HCT116 (cell line): ENCODE data around the gene RGS10. TPM values are rescaled to one million over a fixed set of nuclear protein-coding genes. Genes with fewer than 3 reads are reported as not detected.

ENCODE experiments used
- ATAC-seq: fragments of 200-7000 bp; cut with Tn5 transposase; 2 replicates; pipeline ENCODE4 v1.9.1; 2020; ENCODE audit warnings: mild to moderate bottlenecking, moderate library complexity
- BruUV-seq: library from RNA; stranded (reverse); fragments of 400-500 nt; replicated peaks from 2 replicates; lab custom pipeline; 2021; lab: Mats Ljungman, UMichigan
- CTCF ChIA-PET: fragments of 300-600 bp; sonication (Branson Sonifier 250); formaldehyde crosslinking; loops from one replicate; lab custom pipeline; 2021; ENCODE audit warnings: antibody characterized with exemption; lab: Charles Lee
- POLR2A ChIA-PET: fragments of 300-600, 350-600 bp; sonication (Branson Sonifier 250); formaldehyde crosslinking; loops from one replicate; lab custom pipeline; 2021; ENCODE audit warnings: antibody characterized with exemption; lab: Charles Lee
- RAD21 ChIA-PET, 2 experiments: fragments of 300-600 bp; sonication (Branson Sonifier 250); formaldehyde crosslinking; loops; one replicate each; lab custom pipeline; 2023; ENCODE audit warnings: low total read pairs in 2 of 2; ENCODE audit not compliant: uncharacterized antibody in 2 of 2, unreplicated experiment in 2 of 2, low non-redundant PET in 1 of 2; lab: Charles Lee
- DNase-seq: peaks from one replicate; pipeline ENCODE4 v3.0.0-alpha.2; 2010; ENCODE audit warnings: low read depth, low spot score
- H2AFZ ChIP-seq: fragments of 200-600 bp; shearing (Covaris generic), sonication (generic); 2 replicates; pipeline ENCODE4 v1.6.1; 2017; ENCODE audit warnings: low read depth, mixed run types, mixed read lengths, antibody characterized with exemption, low read length; ENCODE audit not compliant: poor library complexity, severe bottlenecking
- H3K27ac ChIP-seq: 2 replicates; pipeline ENCODE4 v1.5.1; 2012; ENCODE audit warnings: low read depth, low read length
- H3K27me3 ChIP-seq: fragments of 200-600 bp; sonication (generic); 2 replicates; pipeline ENCODE4 v1.6.1; 2016; ENCODE audit warnings: mixed run types, low read length, mixed read lengths; ENCODE audit not compliant: insufficient read depth
- H3K36me3 ChIP-seq, 2 experiments: fragments of 200-500 bp in 1 of 2; fragments of 200-600 bp in 1 of 2; sonication (Bioruptor generic) in 1 of 2; sonication (generic) in 1 of 2; 2 replicates each; pipeline versions ENCODE4 v1.5.1 to v1.6.1; 2014 to 2016; ENCODE audit warnings: low read length in 2 of 2, inconsistent platforms in 1 of 2, mixed read lengths in 1 of 2, mixed run types in 1 of 2; ENCODE audit not compliant: insufficient read depth in 2 of 2, control insufficient read depth in 1 of 2
- H3K4me1 ChIP-seq, 2 experiments: fragments of 200-600 bp in 1 of 2; sonication (generic) in 1 of 2; 2 replicates each; pipeline versions ENCODE4 v1.5.1 to v1.6.1; 2012 to 2017; ENCODE audit warnings: low read length in 2 of 2, inconsistent platforms in 1 of 2, mild to moderate bottlenecking in 1 of 2, mixed read lengths in 1 of 2, mixed run types in 1 of 2, moderate library complexity in 1 of 2; ENCODE audit not compliant: insufficient read depth in 2 of 2, control insufficient read depth in 1 of 2
- H3K4me2 ChIP-seq: fragments of 200-600 bp; sonication (generic); 2 replicates; pipeline ENCODE4 v1.6.1; 2017; ENCODE audit warnings: mixed run types, low read length, mixed read lengths
- H3K4me3 ChIP-seq, 2 experiments: fragments of 200-600 bp in 1 of 2; sonication (generic) in 1 of 2; replicated peaks in 1 of 2; 2 replicates each; pipeline ENCODE4 v1.5.1; 2011 to 2016; ENCODE audit warnings: low read length in 2 of 2, control low read depth in 1 of 2, low read depth in 1 of 2, mild to moderate bottlenecking in 1 of 2, mixed read lengths in 1 of 2, mixed run types in 1 of 2
- H3K79me2 ChIP-seq: fragments of 200-600 bp; sonication (generic); 2 replicates; pipeline ENCODE4 v1.6.1; 2017; ENCODE audit warnings: mild to moderate bottlenecking, mixed run types, low read length, moderate library complexity, mixed read lengths; ENCODE audit not compliant: insufficient read depth
- H3K9ac ChIP-seq: fragments of 200-600 bp; sonication (generic); 2 replicates; pipeline ENCODE4 v1.6.1; 2016; ENCODE audit warnings: low read length, mixed read lengths
- H3K9me2 ChIP-seq: fragments of 200-600 bp; sonication (generic), shearing (Covaris generic); 2 replicates; pipeline ENCODE4 v1.6.1; 2017; ENCODE audit warnings: mixed run types, mild to moderate bottlenecking, moderate library complexity; ENCODE audit not compliant: insufficient read depth
- H3K9me3 ChIP-seq, 2 experiments: fragments of 200-500 bp in 1 of 2; fragments of 200-600 bp in 1 of 2; sonication (Bioruptor generic) in 1 of 2; sonication (generic) in 1 of 2; 2 replicates each; pipeline ENCODE4 v1.6.1; 2014 to 2017; ENCODE audit warnings: low read length in 2 of 2, mixed read lengths in 2 of 2, inconsistent platforms in 1 of 2, low read depth in 1 of 2, mild to moderate bottlenecking in 1 of 2, mixed run types in 1 of 2, moderate library complexity in 1 of 2; ENCODE audit not compliant: control insufficient read depth in 1 of 2, insufficient read depth in 1 of 2
- H4K20me1 ChIP-seq: fragments of 200-600 bp; sonication (generic), shearing (Covaris generic); 2 replicates; pipeline ENCODE4 v1.6.1; 2017; ENCODE audit warnings: mixed run types, mild to moderate bottlenecking, moderate library complexity; ENCODE audit not compliant: insufficient read depth
- CEBPB ChIP-seq: IDR thresholded peaks from 2 replicates; pipeline ENCODE4 v1.6.1; 2012; ENCODE audit warnings: low read depth
- EGR1 ChIP-seq: IDR thresholded peaks from 2 replicates; pipeline ENCODE4 v1.6.1; 2012; ENCODE audit warnings: low read depth
- EZH2 ChIP-seq: fragments of 200-600 bp; sonication (generic); IDR thresholded peaks from 2 replicates; pipeline ENCODE4 v1.6.1; 2017; ENCODE audit warnings: antibody characterized with exemption, mixed run types
- FOSL1 ChIP-seq: IDR thresholded peaks from 2 replicates; pipeline ENCODE4 v1.6.1; 2012; ENCODE audit warnings: low read depth
- TCF7L2 ChIP-seq: IDR thresholded peaks from 2 replicates; pipeline ENCODE4 v1.7.0; 2011; ENCODE audit warnings: borderline replicate concordance, inconsistent platforms; ENCODE audit not compliant: insufficient read depth, insufficient read length; ENCODE audit errors: extremely low read depth
- intact Hi-C: fragments of 100-400 bp; cut with micrococcal nuclease; formaldehyde crosslinking; loops from 2 replicates; pipeline ENCODE4 v1.10.0; 2022
- total RNA-seq: library from RNA; stranded (reverse); gene quantifications from one replicate; pipeline ENCODE4 v1.2.1, GENCODE V29; 2021; ENCODE audit not compliant: unreplicated experiment
- TF ChIP-seq, protein P1 (sequence below): IDR thresholded peaks from 2 replicates; pipeline ENCODE4 v1.6.1; 2012

RGS10 gene
- total RNA-seq, 1 experiment from 2014 or later: 96.7 TPM

- Histone ChIP-seq H3K27me3 (peaks cover 7% of the 10 kb centered on the region; the same call in 1 of the 2 replicates), H4K20me1 (no peaks in the 10 kb centered on the region), H3K27ac (no peak overlapping the region), H3K4me1 (peaks cover 6 to 7% of the 10 kb centered on the region in 2 experiments; a peak in 3 of 4 replicates), H3K4me2 (no peak overlapping the region), H3K36me3 (no peaks in the 10 kb centered on the region), H3K9me2 (no peaks in the 10 kb centered on the region), H2AFZ (no peak overlapping the region), H3K79me2 (no peaks in the 10 kb centered on the region), H3K9me3 (no peaks in the 10 kb centered on the region), H3K9ac (no peak overlapping the region), H3K4me3 (no peak overlapping the region)
- ChIA-PET POLR2A (no interaction called here), CTCF (no interaction called here), RAD21 (no interaction called here)
- ATAC-seq (no peak), DNase-seq (no peak)
- TF ChIP-seq, protein P1, sequence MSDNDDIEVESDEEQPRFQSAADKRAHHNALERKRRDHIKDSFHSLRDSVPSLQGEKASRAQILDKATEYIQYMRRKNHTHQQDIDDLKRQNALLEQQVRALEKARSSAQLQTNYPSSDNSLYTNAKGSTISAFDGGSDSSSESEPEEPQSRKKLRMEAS: no peak
- no peak for TF ChIP-seq EGR1
- no peak for TF ChIP-seq EZH2
- no TSS peak for BruUV-seq
- intact Hi-C loops: no loop called here
Observed at GRCh38 chr10:119550827-119551226, 8.3 kb upstream of the RGS10 start.

- H2AFZ ChIP-seq: no peak overlapping the region
- RAD21 ChIA-PET: interaction anchor here in 1 of 2 experiments (0.7 kb wide), 1 partner anchor 12 kb away, joined by 3 read pairs; no protein-coding TSS in a partner anchor
- no peaks in the 10 kb centered on the region for H3K9me2 ChIP-seq
- CTCF ChIA-PET: interaction anchor here (1.4 kb wide), 2 partner anchors 36 to 53 kb away, joined by 3 read pairs; no protein-coding TSS in a partner anchor
- H3K79me2 ChIP-seq: no peaks in the 10 kb centered on the region
- no peak overlapping the region for H3K4me2 ChIP-seq
- H3K4me1 ChIP-seq: peaks cover 12% of the 10 kb centered on the region in 2 experiments; a peak in 3 of 4 replicates
- H3K27me3 ChIP-seq: peaks cover 7% of the 10 kb centered on the region; the same call in 1 of the 2 replicates
- POLR2A ChIA-PET: no interaction called here
- H3K9me3 ChIP-seq: no peaks in the 10 kb centered on the region
- intact Hi-C loops: no loop called here
- BruUV-seq: no TSS peak
- no peak overlapping the region for H3K4me3 ChIP-seq
- ATAC-seq (no peak), DNase-seq (no peak)
- no peak overlapping the region for H3K9ac ChIP-seq
- no peaks in the 10 kb centered on the region for H4K20me1 ChIP-seq
- no peak overlapping the region for H3K27ac ChIP-seq
- H3K36me3 ChIP-seq: no peaks in the 10 kb centered on the region
- TF ChIP-seq TCF7L2 (no peak), FOSL1 (no peak), EZH2 (no peak), CEBPB (no peak)
Observed at GRCh38 chr10:119549247-119549999, 6.9 kb upstream of the RGS10 start.
